DND-41 (cell line): ENCODE results near the gene GNL2.

Experiments used
- ATAC-seq: fragments of 200-7000 bp; cut with Tn5 transposase; 3 replicates; pipeline ENCODE4 v1.9.1; 2021; ENCODE audit warnings: low read depth; ENCODE audit not compliant: insufficient read depth
- DNase-seq: peaks from one replicate; pipeline ENCODE4 v3.0.0-alpha.2; 2020
- H2AFZ ChIP-seq: 2 replicates; pipeline ENCODE4 v1.6.0; 2012; ENCODE audit warnings: low read depth, low read length
- H3K27ac ChIP-seq: 2 replicates; pipeline ENCODE4 v1.5.1; 2012; ENCODE audit warnings: low read length, inconsistent platforms
- H3K27me3 ChIP-seq: fragments of 200-600 bp; sonication (generic); 2 replicates; pipeline ENCODE4 v1.6.0; 2012; ENCODE audit warnings: low read length, mild to moderate bottlenecking, inconsistent platforms; ENCODE audit not compliant: insufficient read depth, poor library complexity
- H3K36me3 ChIP-seq: 2 replicates; pipeline ENCODE4 v1.5.1; 2012; ENCODE audit warnings: low read length, inconsistent platforms; ENCODE audit not compliant: insufficient read depth
- H3K4me1 ChIP-seq: 2 replicates; pipeline ENCODE4 v1.5.1; 2012; ENCODE audit warnings: mild to moderate bottlenecking, low read length; ENCODE audit not compliant: insufficient read depth
- H3K4me2 ChIP-seq: 2 replicates; pipeline ENCODE4 v1.6.0; 2012; ENCODE audit warnings: mild to moderate bottlenecking, moderate library complexity, low read length, inconsistent platforms; ENCODE audit not compliant: insufficient read depth
- H3K4me3 ChIP-seq, 2 experiments: fragments of 200-600 bp in 1 of 2; shearing (Covaris generic) in 1 of 2; 2 replicates each; pipeline ENCODE4 v1.5.1; 2012 to 2016; ENCODE audit warnings: inconsistent platforms in 2 of 2, low read length in 2 of 2, mild to moderate bottlenecking in 2 of 2, low read depth in 1 of 2, moderate library complexity in 1 of 2
- H3K79me2 ChIP-seq: 2 replicates; pipeline ENCODE4 v1.6.0; 2012; ENCODE audit warnings: low read length, inconsistent platforms; ENCODE audit not compliant: insufficient read depth
- H3K9ac ChIP-seq: 2 replicates; pipeline ENCODE4 v1.6.0; 2012; ENCODE audit warnings: low read depth, mild to moderate bottlenecking, inconsistent platforms, low read length, moderate library complexity
- H3K9me3 ChIP-seq: 2 replicates; pipeline ENCODE4 v1.5.1; 2012; ENCODE audit warnings: low read length, moderate library complexity, mild to moderate bottlenecking, inconsistent platforms; ENCODE audit not compliant: insufficient read depth, severe bottlenecking
- H4K20me1 ChIP-seq: 2 replicates; pipeline ENCODE4 v1.6.0; 2012; ENCODE audit warnings: low read length; ENCODE audit not compliant: insufficient read depth
- EZH2 ChIP-seq: IDR thresholded peaks from 3 replicates; pipeline ENCODE4 v1.6.1; 2012; ENCODE audit warnings: borderline replicate concordance, low read depth, mild to moderate bottlenecking, moderate library complexity, low read length, inconsistent platforms; ENCODE audit not compliant: severe bottlenecking
- TF ChIP-seq, protein P1 (sequence below): IDR thresholded peaks from 2 replicates; pipeline ENCODE4 v1.5.1; 2012; ENCODE audit warnings: borderline replicate concordance, low read length, moderate library complexity, mild to moderate bottlenecking; ENCODE audit not compliant: poor library complexity, severe bottlenecking; ENCODE audit errors: extremely low read depth

Gene GNL2

GRCh38 chr1:37621326-37621870 lies 25.7 kb upstream of the GNL2 start:
- H3K4me3 ChIP-seq = no peak overlapping the region
- no peaks in the 10 kb centered on the region for H3K36me3 ChIP-seq
- no peaks in the 10 kb centered on the region for H4K20me1 ChIP-seq
- no peak overlapping the region for H3K4me2 ChIP-seq
- H3K79me2 ChIP-seq = no peaks in the 10 kb centered on the region
- no peak overlapping the region for H3K9ac ChIP-seq
- no peaks in the 10 kb centered on the region for H3K9me3 ChIP-seq
- no peak overlapping the region for H2AFZ ChIP-seq
- H3K27ac ChIP-seq = no peak overlapping the region
- H3K4me1 ChIP-seq = no peaks in the 10 kb centered on the region
- peaks cover 22% of the 10 kb centered on the region for H3K27me3 ChIP-seq
- ATAC-seq = no peak
- TF ChIP-seq EZH2 = no peak
- TF ChIP-seq, protein P1, sequence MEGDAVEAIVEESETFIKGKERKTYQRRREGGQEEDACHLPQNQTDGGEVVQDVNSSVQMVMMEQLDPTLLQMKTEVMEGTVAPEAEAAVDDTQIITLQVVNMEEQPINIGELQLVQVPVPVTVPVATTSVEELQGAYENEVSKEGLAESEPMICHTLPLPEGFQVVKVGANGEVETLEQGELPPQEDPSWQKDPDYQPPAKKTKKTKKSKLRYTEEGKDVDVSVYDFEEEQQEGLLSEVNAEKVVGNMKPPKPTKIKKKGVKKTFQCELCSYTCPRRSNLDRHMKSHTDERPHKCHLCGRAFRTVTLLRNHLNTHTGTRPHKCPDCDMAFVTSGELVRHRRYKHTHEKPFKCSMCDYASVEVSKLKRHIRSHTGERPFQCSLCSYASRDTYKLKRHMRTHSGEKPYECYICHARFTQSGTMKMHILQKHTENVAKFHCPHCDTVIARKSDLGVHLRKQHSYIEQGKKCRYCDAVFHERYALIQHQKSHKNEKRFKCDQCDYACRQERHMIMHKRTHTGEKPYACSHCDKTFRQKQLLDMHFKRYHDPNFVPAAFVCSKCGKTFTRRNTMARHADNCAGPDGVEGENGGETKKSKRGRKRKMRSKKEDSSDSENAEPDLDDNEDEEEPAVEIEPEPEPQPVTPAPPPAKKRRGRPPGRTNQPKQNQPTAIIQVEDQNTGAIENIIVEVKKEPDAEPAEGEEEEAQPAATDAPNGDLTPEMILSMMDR = no peak
- no peak for DNase-seq

GRCh38 chr1:37620707-37621106 lies 25.0 kb upstream of the GNL2 start:
- no peaks in the 10 kb centered on the region for H3K79me2 ChIP-seq
- no peak overlapping the region for H3K9ac ChIP-seq
- no peak overlapping the region for H3K4me3 ChIP-seq
- H3K27ac ChIP-seq = no peak overlapping the region
- TF ChIP-seq, protein P1 = no peak
- TF ChIP-seq EZH2 = no peak
- ATAC-seq (no peak), DNase-seq (no peak)
- H3K4me2 ChIP-seq = no peak overlapping the region
- no peak overlapping the region for H2AFZ ChIP-seq
- H3K27me3 ChIP-seq = peaks cover 24% of the 10 kb centered on the region
- H3K9me3 ChIP-seq = no peaks in the 10 kb centered on the region
- H4K20me1 ChIP-seq = no peaks in the 10 kb centered on the region; the same call in 1 of the 2 replicates
- no peaks in the 10 kb centered on the region for H3K4me1 ChIP-seq
- no peaks in the 10 kb centered on the region for H3K36me3 ChIP-seq

GRCh38 chr1:37616330-37616729 lies 20.6 kb upstream of the GNL2 start:
- no peak for TF ChIP-seq EZH2
- TF ChIP-seq, protein P1 = no peak
- Histone ChIP-seq H4K20me1 (peaks cover 3% of the 10 kb centered on the region), H2AFZ (no peak overlapping the region), H3K4me2 (no peak overlapping the region), H3K79me2 (no peaks in the 10 kb centered on the region), H3K4me3 (no peak overlapping the region), H3K36me3 (no peaks in the 10 kb centered on the region), H3K27ac (no peak overlapping the region), H3K27me3 (peaks cover 27% of the 10 kb centered on the region), H3K4me1 (no peaks in the 10 kb centered on the region), H3K9me3 (no peaks in the 10 kb centered on the region), H3K9ac (no peak overlapping the region)
- DNase-seq (no peak), ATAC-seq (no peak)

DNA sequence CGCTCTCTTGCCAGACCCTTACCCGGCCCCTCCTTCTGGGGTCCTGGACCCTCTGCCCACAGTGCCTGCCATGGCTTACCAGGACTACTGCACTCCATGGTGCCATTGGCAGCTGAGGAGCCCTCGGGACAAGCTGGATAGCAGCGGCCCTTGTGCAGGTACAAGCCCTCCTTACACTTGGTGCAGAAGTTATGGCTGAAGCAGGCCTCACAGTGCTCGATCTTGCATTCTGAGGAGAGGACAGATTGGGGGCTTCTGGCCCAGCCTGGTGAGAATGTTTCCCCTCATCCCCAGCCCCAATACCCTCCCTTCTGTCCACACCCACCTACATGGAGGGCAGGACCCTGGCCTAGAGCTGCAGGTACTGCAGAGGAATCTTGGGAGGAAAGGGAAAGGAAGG lies 18.4 kb upstream of the GNL2 start:
- no peaks in the 10 kb centered on the region for H3K79me2 ChIP-seq
- no peak for ATAC-seq
- no peak overlapping the region for H3K27ac ChIP-seq
- no peak overlapping the region for H3K4me3 ChIP-seq
- no peak overlapping the region for H3K9ac ChIP-seq
- DNase-seq = no peak
- no peak overlapping the region for H3K4me2 ChIP-seq
- peaks cover 3% of the 10 kb centered on the region for H4K20me1 ChIP-seq
- TF ChIP-seq, protein P1 = no peak
- no peak for TF ChIP-seq EZH2
- H3K4me1 ChIP-seq = no peaks in the 10 kb centered on the region
- H3K9me3 ChIP-seq = no peaks in the 10 kb centered on the region
- peaks cover 34% of the 10 kb centered on the region for H3K27me3 ChIP-seq
- H2AFZ ChIP-seq = no peak overlapping the region
- no peaks in the 10 kb centered on the region for H3K36me3 ChIP-seq
